ENCODE results near the gene TIFAB.
A peak's percentile ranks its signal among the peaks of the same experiment; 100 is the strongest.

The TIFAB gene

DNA sequence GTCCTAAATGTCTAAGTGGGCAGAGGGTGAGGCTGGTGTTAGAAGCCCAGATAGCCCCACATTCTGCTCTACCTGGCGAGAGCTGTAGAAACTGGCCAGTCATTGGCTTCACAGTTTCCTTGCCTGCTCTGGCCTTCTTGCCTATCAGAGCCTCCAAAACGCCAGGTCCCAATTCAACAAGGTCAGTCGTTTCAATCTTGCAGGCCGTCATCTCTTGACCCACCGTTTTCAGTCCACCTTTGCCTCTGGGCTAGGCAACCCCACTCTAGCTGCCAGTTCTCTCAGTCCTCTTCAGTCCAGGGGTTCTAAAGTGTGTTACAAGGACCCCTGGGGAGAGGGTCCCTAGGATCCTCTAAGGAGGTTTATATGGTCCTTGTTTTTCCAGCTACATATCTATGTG lies 20.0 kb upstream of the TIFAB start:
- Mint-ChIP-seq H3K9me3 (no peaks in the 10 kb centered on the region), H3K27ac (no peak overlapping the region), H3K27me3 (peaks cover 72% of the 10 kb centered on the region), H3K4me1 (ENCODE audit: low read depth) (peaks cover 6% of the 10 kb centered on the region), H3K36me3 (ENCODE audit: low read depth) (no peaks in the 10 kb centered on the region), H3K4me3 (no peak overlapping the region)
- intact Hi-C loops (cut with micrococcal nuclease), result no loop called here

DNA sequence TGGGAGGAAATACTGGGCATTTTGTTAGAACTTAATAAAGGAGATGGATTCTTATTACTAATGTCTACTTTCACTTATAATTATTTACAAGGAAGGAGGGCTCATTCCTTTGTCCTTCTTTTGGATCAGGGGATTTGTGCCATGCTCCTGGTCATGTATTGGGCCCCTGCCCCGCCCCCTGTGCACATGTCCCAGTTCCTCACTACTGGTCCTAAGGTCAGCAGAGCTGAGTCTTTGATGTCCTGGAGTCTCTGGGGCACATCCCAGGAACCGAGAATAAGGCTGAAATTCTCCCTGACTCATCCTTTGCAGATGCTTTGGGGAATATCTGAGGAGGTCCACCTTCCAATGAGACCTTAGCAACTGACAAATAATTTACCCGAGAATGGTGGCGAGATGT lies 19.6 kb upstream of the TIFAB start:
- peaks cover 6% of the 10 kb centered on the region for H3K4me1 Mint-ChIP-seq (ENCODE audit: low read depth)
- no peak overlapping the region for H3K4me3 Mint-ChIP-seq
- H3K9me3 Mint-ChIP-seq, result no peaks in the 10 kb centered on the region
- no peak overlapping the region for H3K27ac Mint-ChIP-seq
- no peaks in the 10 kb centered on the region for H3K36me3 Mint-ChIP-seq (ENCODE audit: low read depth)
- H3K27me3 Mint-ChIP-seq, result peaks cover 73% of the 10 kb centered on the region
- intact Hi-C loops (cut with micrococcal nuclease), result no loop called here

DNA sequence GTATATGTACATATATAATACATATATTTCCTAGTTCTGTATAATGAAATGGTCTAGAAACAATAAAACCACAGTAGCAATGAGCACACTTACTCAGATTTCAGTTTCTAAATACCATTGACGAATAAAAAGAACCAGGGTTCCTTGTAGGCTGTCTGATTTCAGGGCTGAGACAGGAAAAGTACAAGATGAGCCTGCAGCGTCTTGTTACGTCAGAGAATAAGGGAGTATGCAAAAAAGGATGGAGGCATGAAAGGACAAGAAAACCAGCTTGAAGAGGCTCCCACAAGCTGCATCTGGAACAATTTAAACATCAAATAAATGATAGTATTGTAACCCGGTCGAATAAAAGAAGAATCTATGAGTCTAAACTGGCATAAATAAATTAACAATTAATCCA lies 17.8 kb upstream of the TIFAB start:
- no peaks in the 10 kb centered on the region for H3K9me3 Mint-ChIP-seq
- peaks cover 14% of the 10 kb centered on the region for H3K4me1 Mint-ChIP-seq (ENCODE audit: low read depth)
- intact Hi-C loops (cut with micrococcal nuclease), result loop anchor here (10.0 kb wide), 1 partner anchor 365 kb away; the partner anchor contains the start of gene SLC25A48
- H3K27ac Mint-ChIP-seq, result no peak overlapping the region
- no peak overlapping the region for H3K4me3 Mint-ChIP-seq
- peaks cover 75% of the 10 kb centered on the region for H3K27me3 Mint-ChIP-seq
- no peaks in the 10 kb centered on the region for H3K36me3 Mint-ChIP-seq (ENCODE audit: low read depth)

GRCh38 chr5:135468541-135468940 lies 16.4 kb upstream of the TIFAB start:
- Mint-ChIP-seq H3K27ac (no peak overlapping the region), H3K9me3 (no peaks in the 10 kb centered on the region), H3K4me3 (no peak overlapping the region), H3K4me1 (ENCODE audit: low read depth) (peaks cover 14% of the 10 kb centered on the region), H3K36me3 (ENCODE audit: low read depth) (no peaks in the 10 kb centered on the region), H3K27me3 (peaks cover 76% of the 10 kb centered on the region)
- intact Hi-C loops (cut with micrococcal nuclease), result loop anchor here (10.0 kb wide), 1 partner anchor 366 kb away; the partner anchor contains the start of gene SLC25A48

DNA sequence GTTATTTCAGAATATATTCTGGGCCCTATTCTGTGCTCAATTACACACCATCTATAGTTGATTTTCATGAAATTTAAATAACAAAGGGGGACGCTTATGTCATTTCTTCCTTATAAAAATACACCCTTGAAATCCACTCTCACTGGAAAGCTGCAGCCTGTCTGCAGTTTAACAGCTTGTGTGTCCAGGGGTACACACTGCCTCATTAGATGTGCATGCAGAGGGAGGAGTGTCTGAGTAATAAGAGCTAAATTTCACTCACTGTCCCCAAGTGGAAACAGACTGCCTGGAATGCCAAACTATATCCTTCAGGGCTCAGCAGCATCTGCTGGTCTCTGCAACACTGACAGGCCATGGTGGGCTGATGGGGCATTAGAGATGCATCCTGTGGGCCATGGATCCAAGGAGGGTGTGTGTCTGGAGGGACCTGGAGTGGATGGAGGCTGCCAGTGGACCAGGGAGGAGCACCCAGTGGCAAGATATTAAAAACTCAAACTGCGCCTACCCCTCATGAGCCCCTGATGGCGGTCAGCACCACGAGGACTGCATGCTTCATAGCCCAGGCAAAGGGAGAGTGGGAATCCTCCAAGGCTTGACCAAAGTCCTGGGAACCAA lies 15.8 kb upstream of the TIFAB start:
- no peak overlapping the region for H3K27ac Mint-ChIP-seq
- peaks cover 78% of the 10 kb centered on the region for H3K27me3 Mint-ChIP-seq
- no peaks in the 10 kb centered on the region for H3K36me3 Mint-ChIP-seq (ENCODE audit: low read depth)
- no peak overlapping the region for H3K4me3 Mint-ChIP-seq
- intact Hi-C loops (cut with micrococcal nuclease), result loop anchor here (10.0 kb wide), 1 partner anchor 367 kb away; the partner anchor contains the start of gene SLC25A48
- H3K9me3 Mint-ChIP-seq, result no peaks in the 10 kb centered on the region
- H3K4me1 Mint-ChIP-seq (ENCODE audit: low read depth), result peaks cover 14% of the 10 kb centered on the region

DNA sequence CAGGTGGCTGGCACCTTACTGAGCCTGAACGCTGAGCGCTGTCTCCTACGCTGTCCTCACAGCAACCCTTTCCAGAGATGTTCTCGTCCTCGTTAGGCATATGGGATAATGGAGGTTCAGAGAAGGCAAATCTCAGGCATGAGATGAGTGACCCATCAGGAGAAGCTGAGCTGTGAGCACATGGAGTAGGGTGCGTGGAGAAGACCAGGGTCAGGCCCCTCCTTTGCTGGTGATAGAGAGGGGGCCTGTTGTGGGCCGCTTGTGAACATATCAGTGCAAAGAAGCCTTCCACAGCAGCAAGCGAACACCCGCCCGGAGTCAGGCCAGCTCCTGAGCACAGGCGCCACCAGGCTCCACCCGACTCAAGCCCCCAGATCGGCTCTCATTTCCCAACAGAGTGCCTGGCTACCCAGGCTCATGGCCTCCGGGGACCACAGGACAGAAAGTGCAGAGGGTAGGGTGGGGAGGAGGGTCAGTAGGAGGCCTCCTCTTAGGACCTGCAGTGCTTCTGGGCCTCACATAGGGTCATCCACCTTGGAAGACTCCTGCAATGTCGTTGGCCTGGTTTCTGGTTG lies 15.0 kb upstream of the TIFAB start:
- intact Hi-C loops (cut with micrococcal nuclease), result loop anchor here (10.0 kb wide), 1 partner anchor 368 kb away; the partner anchor contains the start of gene SLC25A48
- Mint-ChIP-seq H3K4me1 (ENCODE audit: low read depth) (peaks cover 14% of the 10 kb centered on the region), H3K4me3 (no peak overlapping the region), H3K36me3 (ENCODE audit: low read depth) (no peaks in the 10 kb centered on the region), H3K9me3 (no peaks in the 10 kb centered on the region), H3K27me3 (peaks cover 75% of the 10 kb centered on the region), H3K27ac (no peak overlapping the region)

DNA sequence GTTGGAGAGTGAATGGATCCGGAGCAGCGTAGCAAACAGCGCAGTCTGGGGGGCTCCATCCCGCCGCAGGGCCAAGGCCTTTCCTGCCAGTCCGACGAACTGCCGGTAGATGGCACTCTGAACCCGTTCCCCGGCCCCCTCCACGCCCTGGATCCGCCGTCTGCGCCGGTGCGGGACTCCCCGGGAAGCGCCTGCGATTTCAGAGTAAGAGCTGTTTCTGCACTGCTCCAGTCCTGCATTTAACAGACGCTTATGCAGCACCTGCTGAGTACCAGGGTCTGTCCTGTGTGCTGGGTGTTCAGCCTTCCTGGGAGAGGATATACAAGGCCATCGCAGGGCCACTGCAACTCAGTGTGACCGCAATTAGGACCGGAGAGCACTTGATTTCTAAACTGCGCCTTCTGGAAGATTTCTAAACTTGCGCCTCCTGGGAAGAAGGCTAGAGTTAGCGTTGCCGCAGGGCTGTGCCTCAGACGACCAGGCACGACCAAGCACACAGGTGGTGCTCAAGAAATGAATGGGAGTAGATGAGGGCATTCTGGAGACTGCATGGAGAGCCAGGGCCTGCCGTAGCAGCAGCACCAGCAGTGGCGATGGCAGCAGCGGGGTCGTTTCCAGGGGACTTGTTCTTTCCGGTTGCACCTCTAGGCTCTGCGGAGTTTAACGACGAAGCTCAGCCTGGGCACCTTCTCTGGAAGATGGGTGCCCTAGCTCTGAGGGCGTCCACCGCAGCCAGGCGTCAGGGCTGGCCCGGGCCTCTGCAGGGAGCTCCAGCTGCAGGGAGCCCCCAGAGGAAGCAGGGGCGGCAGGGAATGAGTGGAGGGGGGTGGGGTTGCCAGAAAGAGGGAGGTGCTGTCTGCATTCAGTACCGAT lies 14.3 kb upstream of the TIFAB start:
- Mint-ChIP-seq H3K4me1 (ENCODE audit: low read depth) (peaks cover 8% of the 10 kb centered on the region), H3K27me3 (peaks cover 70% of the 10 kb centered on the region), H3K4me3 (peak overlapping the region; percentile 60), H3K36me3 (ENCODE audit: low read depth) (no peaks in the 10 kb centered on the region), H3K9me3 (no peaks in the 10 kb centered on the region), H3K27ac (peak overlapping the region; percentile 42)
- intact Hi-C loops (cut with micrococcal nuclease), result loop anchor here (1.0 to 10.0 kb wide), 2 partner anchors 86 to 368 kb away; partner anchors contain the start of gene SLC25A48

- Mint-ChIP-seq H3K9me3 (no peaks in the 10 kb centered on the region), H3K4me3 (no peak overlapping the region), H3K27me3 (peaks cover 62% of the 10 kb centered on the region), H3K36me3 (ENCODE audit: low read depth) (no peaks in the 10 kb centered on the region), H3K4me1 (ENCODE audit: low read depth) (peaks cover 16% of the 10 kb centered on the region), H3K27ac (no peak overlapping the region)
- intact Hi-C loops (cut with micrococcal nuclease), result loop anchor here (1.0 to 10.0 kb wide), 2 partner anchors 87 to 369 kb away; partner anchors contain the start of gene SLC25A48
Measured at GRCh38 chr5:135465391-135466122, 13.4 kb upstream of the TIFAB start.

- Mint-ChIP-seq H3K9me3 (no peaks in the 10 kb centered on the region), H3K4me1 (ENCODE audit: low read depth) (peaks cover 45% of the 10 kb centered on the region), H3K27me3 (peaks cover 41% of the 10 kb centered on the region), H3K27ac (no peak overlapping the region), H3K4me3 (no peak overlapping the region), H3K36me3 (ENCODE audit: low read depth) (no peaks in the 10 kb centered on the region)
- intact Hi-C loops (cut with micrococcal nuclease), result loop anchor here (10.0 kb wide), 1 partner anchor 372 kb away; the partner anchor contains the start of gene SLC25A48
Measured at GRCh38 chr5:135462304-135462703, 10.2 kb upstream of the TIFAB start.

DNA sequence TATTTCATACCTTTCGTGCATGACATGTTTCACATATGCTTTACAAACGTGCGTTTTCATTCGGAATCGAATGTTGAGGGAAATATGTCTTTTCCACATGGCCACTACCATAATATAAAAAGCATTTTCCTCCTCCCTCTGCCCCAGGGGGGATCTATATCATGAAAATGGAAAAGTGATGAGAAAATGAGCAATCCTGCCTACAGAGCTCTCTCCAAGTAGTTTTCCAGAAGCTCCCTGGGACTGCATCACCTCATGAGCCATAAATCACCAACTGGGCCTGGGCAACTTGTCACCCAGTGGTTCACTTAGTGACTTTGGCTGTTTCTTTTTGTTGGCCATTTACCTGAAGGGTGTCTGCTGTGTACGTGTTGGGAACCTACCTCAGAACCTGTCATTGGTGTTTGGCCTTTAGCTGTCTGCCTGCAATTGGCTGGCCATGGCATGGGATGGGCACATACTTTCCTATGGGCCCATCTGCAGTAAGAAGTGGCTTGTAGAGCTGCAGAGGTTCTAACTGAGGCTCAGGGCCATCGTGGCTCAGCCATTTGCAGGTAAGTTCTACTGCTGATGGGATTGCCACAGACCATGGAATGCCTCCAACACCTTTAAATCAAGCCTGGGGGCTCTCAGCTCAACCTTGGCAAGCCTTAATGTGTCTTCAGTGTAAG lies 9.5 kb upstream of the TIFAB start:
- no peaks in the 10 kb centered on the region for H3K9me3 Mint-ChIP-seq
- H3K4me1 Mint-ChIP-seq (ENCODE audit: low read depth), result peaks cover 51% of the 10 kb centered on the region
- H3K27me3 Mint-ChIP-seq, result peaks cover 34% of the 10 kb centered on the region
- H3K27ac Mint-ChIP-seq, result peak overlapping the region; percentile 44
- H3K36me3 Mint-ChIP-seq (ENCODE audit: low read depth), result no peaks in the 10 kb centered on the region
- intact Hi-C loops (cut with micrococcal nuclease), result loop anchor here (10.0 kb wide), 1 partner anchor 373 kb away; the partner anchor contains the start of gene SLC25A48
- H3K4me3 Mint-ChIP-seq, result no peak overlapping the region

DNA sequence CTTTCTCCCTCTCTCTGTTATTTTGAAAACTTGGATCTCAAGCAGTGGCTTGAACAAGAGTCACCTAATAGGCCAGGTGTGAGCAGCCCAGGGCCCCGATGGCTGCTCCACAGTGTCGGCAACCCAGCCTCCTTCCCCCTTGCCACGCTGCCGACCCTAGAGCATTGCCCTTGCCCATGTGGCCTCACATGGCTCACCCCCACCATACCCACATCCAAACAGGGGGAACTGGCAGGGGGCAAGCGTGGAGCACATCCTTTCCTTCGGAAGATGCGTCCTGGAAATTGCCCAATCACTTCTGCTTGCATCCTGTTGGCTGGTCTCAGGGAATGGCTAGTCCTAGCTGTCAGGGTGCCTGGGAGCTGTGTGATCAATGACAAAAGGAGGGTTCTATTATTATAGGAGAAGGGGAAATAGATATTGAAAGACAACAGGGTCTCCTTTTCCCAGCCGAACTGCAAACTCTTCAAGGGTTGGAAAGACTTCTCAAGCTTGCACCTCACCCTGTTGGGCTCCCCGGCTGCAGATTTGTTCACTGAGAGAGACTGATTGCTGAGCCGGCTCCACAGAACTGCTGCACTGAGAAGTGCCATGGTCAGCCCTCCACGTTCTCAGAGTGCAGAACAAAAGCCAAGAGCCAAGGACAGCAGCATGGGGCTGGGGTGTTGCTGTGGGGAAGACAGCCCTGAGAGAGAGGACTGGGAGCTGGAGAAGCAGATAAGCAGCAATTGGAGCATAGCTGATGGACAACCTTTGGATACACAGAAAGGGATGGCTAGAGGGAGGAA lies 8.3 kb upstream of the TIFAB start:
- intact Hi-C loops (cut with micrococcal nuclease), result loop anchor here (10.0 kb wide), 1 partner anchor 374 kb away; the partner anchor contains the start of gene SLC25A48
- H3K4me3 Mint-ChIP-seq, result no peak overlapping the region
- H3K27ac Mint-ChIP-seq, result peak overlapping the region; percentile 15
- peaks cover 26% of the 10 kb centered on the region for H3K27me3 Mint-ChIP-seq
- peaks cover 55% of the 10 kb centered on the region for H3K4me1 Mint-ChIP-seq (ENCODE audit: low read depth)
- no peaks in the 10 kb centered on the region for H3K9me3 Mint-ChIP-seq
- no peaks in the 10 kb centered on the region for H3K36me3 Mint-ChIP-seq (ENCODE audit: low read depth)

DNA sequence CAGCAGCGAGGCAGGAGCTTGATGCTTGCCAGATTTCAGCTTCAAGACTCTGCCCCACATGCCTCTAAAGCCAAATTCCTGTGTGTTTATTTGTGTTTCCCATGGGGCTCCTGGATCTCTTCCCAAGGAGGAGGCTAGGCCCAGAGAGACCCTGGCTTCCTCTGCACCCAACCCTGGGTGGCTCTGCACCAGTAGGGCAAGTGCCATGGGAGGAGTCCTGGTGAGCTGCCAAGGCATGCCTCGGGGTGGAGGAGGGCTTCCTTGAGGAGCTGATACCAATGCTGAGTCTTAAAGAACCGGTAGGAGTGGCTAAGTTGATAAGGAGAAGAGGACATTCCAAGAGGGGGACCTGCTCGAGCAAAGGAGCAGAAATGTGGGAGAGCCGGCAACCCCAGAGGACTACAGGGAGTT lies 6.8 kb upstream of the TIFAB start:
- intact Hi-C loops (cut with micrococcal nuclease), result no loop called here
- H3K4me1 Mint-ChIP-seq (ENCODE audit: low read depth), result peaks cover 65% of the 10 kb centered on the region
- H3K27ac Mint-ChIP-seq, result no peak overlapping the region
- no peaks in the 10 kb centered on the region for H3K36me3 Mint-ChIP-seq (ENCODE audit: low read depth)
- H3K9me3 Mint-ChIP-seq, result no peaks in the 10 kb centered on the region
- no peak overlapping the region for H3K4me3 Mint-ChIP-seq
- H3K27me3 Mint-ChIP-seq, result peaks cover 13% of the 10 kb centered on the region

Measured in dendritic cell treated with granulocyte-macrophage colony-stimulating factor and Interleukin-4, amounts not matched to agents 40 ng/mL and 50 ng/mL, for 4 days (primary cell).